ENCODE data around the gene GSG1L.
"Not testable (repeated sequence)": the region's sequence is repeated elsewhere in the genome, so short reads cannot be mapped to it uniquely, and the experiment has no call there.

Gene GSG1L

GRCh38 chr16:27980076-27980775, 83.3 kb downstream of the GSG1L start:
- DNase-seq (ENCODE audit: low read depth) = no peak

GRCh38 chr16:27979668-27980067, 83.8 kb downstream of the GSG1L start:
- not testable (repeated sequence) for DNase-seq (ENCODE audit: low read depth)

- DNase-seq (ENCODE audit: low read depth) = no peak
These were observed 84.6 kb downstream of the GSG1L start for GRCh38 chr16:27978876-27979275.

DNA sequence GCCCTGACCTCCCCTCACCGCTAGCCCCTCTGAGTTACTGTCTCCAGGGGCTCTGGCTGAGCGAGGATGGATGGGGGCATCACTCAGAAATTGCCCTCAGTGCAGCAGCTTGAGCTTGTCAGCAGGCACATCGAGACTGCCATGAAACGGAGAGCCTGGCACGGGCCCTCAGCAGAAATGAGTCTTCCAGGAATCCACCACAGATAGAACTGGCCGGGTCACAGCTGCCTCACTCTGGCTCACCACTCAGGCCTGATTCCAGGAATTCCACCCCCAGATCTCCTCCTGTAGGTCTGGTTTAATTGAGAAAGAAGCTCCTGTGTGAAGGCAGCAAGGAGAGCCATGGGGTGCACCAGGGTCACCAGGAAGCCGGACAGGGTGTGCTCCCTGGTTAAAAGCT, 85.5 kb downstream of the GSG1L start:
- no peak for DNase-seq (ENCODE audit: low read depth)

DNA sequence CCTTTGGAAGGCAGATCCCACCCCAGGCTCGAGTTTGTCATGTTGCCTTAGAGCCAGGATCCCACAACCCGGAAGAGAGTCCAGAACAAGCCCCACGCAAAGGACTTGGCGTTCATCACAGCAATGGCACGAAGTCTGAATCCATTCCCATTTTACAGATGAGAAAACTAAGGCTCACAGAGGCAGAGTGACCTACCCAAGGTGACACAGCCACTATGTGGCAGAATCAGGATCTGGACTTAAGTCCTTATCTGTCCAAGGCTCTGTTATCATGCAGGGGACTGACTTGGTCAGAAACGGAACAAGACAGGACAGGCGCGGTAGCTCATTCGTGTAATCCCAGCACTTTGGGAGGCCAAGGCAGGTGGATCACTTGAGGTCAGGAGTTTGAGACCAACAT, 86.5 kb downstream of the GSG1L start:
- DNase-seq (ENCODE audit: low read depth) = no peak

GRCh38 chr16:27974896-27975540, 88.5 kb downstream of the GSG1L start:
- DNase-seq (ENCODE audit: low read depth) = no peak

DNA sequence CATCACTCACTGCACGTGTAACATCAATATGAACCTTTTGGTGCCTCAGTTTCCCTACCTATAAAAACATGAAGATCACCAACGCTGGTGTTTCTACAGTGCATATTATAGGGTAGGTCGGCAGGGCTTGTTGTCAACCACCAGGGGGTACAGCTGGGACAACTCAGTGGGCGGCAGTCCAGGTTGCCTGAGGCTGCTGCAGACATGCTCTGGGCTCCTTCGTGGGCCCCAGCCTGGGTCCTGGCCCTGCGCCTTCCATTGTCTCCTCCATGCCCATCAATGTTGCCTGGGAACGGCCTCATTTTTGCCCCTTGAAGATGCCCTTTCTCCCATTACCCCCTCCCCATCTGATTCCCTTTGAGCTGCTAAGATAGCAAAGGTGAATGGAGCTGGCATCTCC, 89.8 kb downstream of the GSG1L start:
- no peak for DNase-seq (ENCODE audit: low read depth)

DNA sequence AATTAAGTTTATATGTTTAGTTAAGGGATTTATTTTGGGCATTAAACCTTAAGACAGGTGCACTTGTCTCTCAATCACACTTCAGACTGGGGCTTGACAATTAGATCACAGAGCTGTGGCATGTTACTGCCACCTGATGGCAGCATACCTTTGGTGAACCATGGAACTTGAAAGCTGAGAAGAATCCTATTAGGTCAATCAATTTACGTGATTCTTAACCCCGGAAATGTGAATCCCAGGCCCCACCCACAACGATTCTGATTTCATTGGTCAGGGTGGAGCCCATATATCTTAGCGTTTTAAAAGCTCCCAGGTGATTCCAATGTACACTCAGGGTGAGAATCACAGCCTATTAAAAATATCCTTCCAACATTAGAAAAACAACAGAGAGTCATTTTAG, 91.0 kb downstream of the GSG1L start:
- no peak for DNase-seq (ENCODE audit: low read depth)

- DNase-seq (ENCODE audit: low read depth) = no peak
These were observed 93.9 kb downstream of the GSG1L start for GRCh38 chr16:27969574-27969973.

- no peak for DNase-seq (ENCODE audit: low read depth)
These were observed 96.3 kb downstream of the GSG1L start for GRCh38 chr16:27967169-27967568.

DNA sequence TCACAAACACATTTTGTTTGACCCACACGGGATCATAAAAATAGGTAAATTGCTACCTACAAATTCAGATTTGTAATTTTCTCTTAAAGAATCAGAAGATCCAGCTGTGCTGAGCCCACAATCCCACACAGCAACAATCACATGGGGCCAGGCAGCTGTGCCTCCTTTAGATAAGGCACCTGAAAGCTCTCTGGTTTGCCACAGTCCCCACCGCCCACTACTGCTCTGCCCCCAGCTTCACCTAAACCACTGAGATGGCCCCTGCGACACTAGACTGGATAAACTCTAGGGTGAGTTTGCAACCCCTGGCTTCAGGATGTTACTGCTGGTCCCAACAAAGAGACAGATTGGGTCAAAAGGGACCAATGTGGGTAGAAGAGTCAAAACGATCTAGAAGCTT, 96.8 kb downstream of the GSG1L start:
- no peak for DNase-seq (ENCODE audit: low read depth)

- DNase-seq (ENCODE audit: low read depth) = no peak
These were observed 97.7 kb downstream of the GSG1L start for GRCh38 chr16:27965801-27966200.

DNA sequence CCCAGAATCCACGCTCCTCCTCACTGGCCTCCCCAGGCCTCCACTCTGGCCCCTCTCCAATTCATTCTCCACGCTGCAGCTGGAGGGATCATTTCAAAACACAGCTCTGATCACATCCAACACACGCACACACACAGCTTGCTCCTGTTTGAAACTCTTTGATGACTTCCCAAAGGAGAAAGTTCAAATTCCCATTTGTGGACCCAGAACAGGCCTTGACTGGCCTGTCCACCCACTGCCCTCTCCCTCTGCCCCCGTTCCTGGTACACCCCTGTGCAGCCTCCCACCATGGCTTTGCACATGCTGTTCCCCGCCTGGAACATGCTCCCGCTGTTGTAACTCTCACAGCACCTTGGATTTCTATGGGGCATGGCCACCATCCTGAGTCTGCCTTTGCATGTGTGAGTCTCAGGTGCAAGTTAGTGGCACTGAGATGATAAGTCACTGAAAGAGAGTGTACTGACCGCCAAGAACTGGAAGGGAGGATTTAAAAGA, 100.0 kb downstream of the GSG1L start:
- DNase-seq (ENCODE audit: low read depth) = no peak

- DNase-seq (ENCODE audit: low read depth) = no peak
These were observed 101.3 kb downstream of the GSG1L start for GRCh38 chr16:27962197-27962596.

DNA sequence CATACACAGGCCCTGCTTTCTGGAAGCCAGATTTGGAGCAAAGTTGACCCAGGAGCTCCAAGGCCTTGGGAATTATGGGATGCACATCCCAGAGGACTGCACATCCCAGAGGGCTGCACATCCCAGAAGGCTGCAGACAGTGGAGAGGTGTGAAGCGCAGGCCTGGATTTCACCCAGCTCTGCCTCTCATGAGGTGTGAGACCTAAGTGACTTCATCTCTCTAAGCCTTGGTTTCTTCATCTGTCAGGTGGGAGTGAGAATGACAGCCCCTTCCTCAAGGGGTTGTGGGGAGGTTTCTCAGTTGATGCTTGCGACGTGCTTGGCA, 102.3 kb downstream of the GSG1L start:
- no peak for DNase-seq (ENCODE audit: low read depth)

DNA sequence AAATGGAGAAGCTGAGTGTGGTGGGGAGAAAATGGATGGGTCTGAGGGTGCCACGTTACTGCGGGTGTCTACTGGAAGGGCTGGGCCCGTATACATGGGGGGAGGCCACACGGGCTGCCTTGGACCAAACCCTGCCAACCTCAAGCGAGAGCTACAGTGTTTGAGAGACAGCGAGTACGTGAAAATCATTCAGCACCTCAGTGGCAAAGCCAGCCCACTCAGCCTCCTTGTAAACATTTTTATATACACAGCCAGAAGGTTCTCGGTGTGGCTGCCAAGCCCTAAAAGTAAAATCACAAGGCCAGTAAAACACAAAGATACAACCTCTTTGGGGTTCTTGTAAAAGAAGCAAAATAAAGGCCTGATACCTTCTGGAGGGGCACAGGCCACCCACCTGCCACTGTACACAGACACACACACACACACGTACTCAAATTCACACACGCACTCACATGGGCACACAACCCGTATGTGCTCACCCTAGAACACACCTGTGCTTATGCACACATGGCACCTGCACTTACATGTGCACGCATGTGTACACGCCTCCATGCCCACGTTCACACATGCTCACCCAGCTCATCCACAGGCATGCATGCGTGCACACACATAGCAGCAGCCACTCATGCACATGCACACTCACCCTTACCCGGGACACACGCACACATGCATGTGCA, 102.8 kb downstream of the GSG1L start:
- DNase-seq (ENCODE audit: low read depth) = no peak

DNA sequence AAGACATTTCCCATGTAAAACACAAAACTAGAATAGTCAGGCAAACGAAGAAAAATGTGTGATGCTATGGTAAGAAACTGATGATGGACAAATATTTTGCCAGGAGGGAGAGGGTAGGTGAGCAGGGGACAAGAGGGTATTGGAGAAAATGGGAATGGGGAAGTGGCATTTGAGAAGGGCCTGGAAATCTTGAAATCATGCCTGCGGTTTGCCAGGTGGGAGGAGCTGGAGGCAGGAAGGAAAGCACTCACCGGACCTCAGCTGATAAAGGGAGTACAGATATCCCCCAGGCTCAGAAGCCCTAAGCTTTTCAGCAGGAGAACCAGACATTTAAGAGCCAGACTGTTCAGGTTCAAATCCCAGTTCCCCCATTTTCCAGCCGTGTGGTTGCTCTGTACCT, 103.6 kb downstream of the GSG1L start:
- no peak for DNase-seq (ENCODE audit: low read depth)

DNA sequence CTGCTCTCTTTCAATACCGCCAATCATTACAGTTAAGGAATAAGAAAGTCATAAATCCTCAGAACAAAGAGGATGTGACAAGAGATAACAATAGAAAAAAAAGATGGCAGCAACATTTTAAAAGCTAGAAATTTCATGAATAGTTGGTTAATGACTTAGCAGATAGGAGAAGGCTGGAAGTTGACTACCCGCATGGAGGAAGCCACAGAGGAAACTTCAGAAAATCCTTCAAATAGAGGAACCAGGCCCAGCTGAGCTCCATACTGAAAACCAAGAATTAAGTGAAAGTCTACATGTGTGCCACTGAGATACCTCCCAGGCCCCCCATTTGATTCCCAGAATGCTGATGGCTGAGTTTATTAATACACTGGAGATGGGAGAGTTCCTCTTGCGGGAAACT, 109.3 kb downstream of the GSG1L start:
- no peak for DNase-seq (ENCODE audit: low read depth)

- no peak for DNase-seq (ENCODE audit: low read depth)
These were observed 110.7 kb downstream of the GSG1L start for GRCh38 chr16:27952811-27953210.

- peak; percentile 15 for DNase-seq (ENCODE audit: low read depth)
These were observed 111.9 kb downstream of the GSG1L start for GRCh38 chr16:27951489-27952120.

GRCh38 chr16:27950206-27950887, 113.2 kb downstream of the GSG1L start:
- no peak for DNase-seq (ENCODE audit: low read depth)

DNA sequence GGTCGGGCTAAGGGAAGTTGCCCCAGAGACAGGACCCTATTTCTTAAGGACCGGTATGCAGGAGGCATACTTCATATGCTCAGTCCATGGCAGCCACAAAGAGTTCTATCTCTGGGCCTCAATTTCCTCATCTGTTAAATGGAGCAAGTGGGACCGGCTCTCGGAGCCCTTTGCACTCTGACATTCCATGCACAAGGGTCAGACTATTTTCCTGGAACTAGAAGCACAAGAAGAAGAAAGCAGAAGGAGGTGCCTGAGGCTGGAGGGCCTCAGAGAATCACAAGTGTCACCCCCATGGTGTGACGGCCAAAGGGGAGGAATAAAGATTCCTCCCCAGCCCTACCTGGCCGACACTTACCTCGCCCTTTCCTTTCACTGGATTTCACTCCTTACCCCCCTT, 115.8 kb downstream of the GSG1L start:
- DNase-seq (ENCODE audit: low read depth) = no peak
